HEK293 (cell line): ENCODE results near the gene MTUS2.

Experiments
- MZF1 ChIP-seq: fragments of 450-650 bp; formaldehyde crosslinking; IDR thresholded peaks from 2 replicates; pipeline ENCODE4 v1.5.1; 2017; ENCODE audit warnings: missing biosample characterization, missing genetic modification characterization, borderline replicate concordance
- YY1 ChIP-seq: fragments of 450-650 bp; formaldehyde crosslinking; IDR thresholded peaks from 2 replicates; pipeline ENCODE4 v1.5.1; 2018; ENCODE audit warnings: missing biosample characterization, missing genetic modification characterization
- ZBTB1 ChIP-seq: fragments of 450-650 bp; formaldehyde crosslinking; IDR thresholded peaks from 2 replicates; pipeline ENCODE4 v1.5.1; 2016; ENCODE audit warnings: missing biosample characterization, missing genetic modification characterization
- ZNF202 ChIP-seq: fragments of 450-650 bp; formaldehyde crosslinking; IDR thresholded peaks from 2 replicates; pipeline ENCODE4 v1.5.1; 2016; ENCODE audit warnings: missing biosample characterization, missing genetic modification characterization, borderline replicate concordance
- ZNF23 ChIP-seq: fragments of 450-650 bp; formaldehyde crosslinking; IDR thresholded peaks from 2 replicates; pipeline ENCODE4 v1.5.1; 2016; ENCODE audit warnings: missing biosample characterization, missing genetic modification characterization, borderline replicate concordance
- ZNF248 ChIP-seq: fragments of 450-650 bp; formaldehyde crosslinking; IDR thresholded peaks from 2 replicates; pipeline ENCODE4 v1.5.1; 2017; ENCODE audit warnings: missing biosample characterization, missing genetic modification characterization
- ZNF560 ChIP-seq: fragments of 450-650 bp; formaldehyde crosslinking; IDR thresholded peaks from 2 replicates; pipeline ENCODE4 v1.5.1; 2017; ENCODE audit warnings: missing biosample characterization, missing genetic modification characterization, borderline replicate concordance
- ZNF596 ChIP-seq: fragments of 450-650 bp; IDR thresholded peaks from 2 replicates; pipeline ENCODE4 v1.5.0; 2018; ENCODE audit warnings: missing biosample characterization, mild to moderate bottlenecking, missing genetic modification characterization, moderate library complexity
- TF ChIP-seq, protein P1 (sequence below): fragments of 450-650 bp; formaldehyde crosslinking; IDR thresholded peaks from 2 replicates; pipeline ENCODE4 v1.5.1; 2016; ENCODE audit warnings: missing biosample characterization, missing genetic modification characterization
- TF ChIP-seq, protein P2 (sequence below): fragments of 450-650 bp; formaldehyde crosslinking; IDR thresholded peaks from 2 replicates; pipeline ENCODE4 v1.5.1; 2016; ENCODE audit warnings: missing biosample characterization, missing genetic modification characterization
- TF ChIP-seq, protein P3 (sequence below): sonication (generic); formaldehyde crosslinking; IDR thresholded peaks from 2 replicates; pipeline ENCODE4 v1.8.1; 2022; ENCODE audit warnings: mild to moderate bottlenecking, moderate library complexity, missing genetic modification reagents

DNA sequence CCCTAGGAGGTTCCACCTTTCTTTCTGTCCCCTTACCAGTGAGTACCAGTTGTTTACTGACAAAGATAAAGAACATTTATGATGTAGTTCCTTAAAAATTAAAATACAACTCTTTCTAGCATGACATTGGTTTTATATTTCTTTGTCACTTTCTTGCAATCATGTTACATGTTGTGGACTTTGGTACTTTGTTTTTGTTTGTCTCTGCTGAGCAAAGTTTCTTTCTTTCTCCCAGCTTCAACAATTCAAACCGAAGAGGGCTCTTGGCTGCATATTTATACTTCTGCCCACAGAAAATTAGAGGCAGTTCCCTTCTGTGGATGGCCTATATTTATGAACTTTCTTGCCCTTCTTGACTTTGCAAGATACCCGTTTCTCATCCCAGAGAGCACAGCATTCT lies 201.2 kb downstream of the MTUS2 start:
- no peak for TF ChIP-seq YY1
- TF ChIP-seq, protein P1, sequence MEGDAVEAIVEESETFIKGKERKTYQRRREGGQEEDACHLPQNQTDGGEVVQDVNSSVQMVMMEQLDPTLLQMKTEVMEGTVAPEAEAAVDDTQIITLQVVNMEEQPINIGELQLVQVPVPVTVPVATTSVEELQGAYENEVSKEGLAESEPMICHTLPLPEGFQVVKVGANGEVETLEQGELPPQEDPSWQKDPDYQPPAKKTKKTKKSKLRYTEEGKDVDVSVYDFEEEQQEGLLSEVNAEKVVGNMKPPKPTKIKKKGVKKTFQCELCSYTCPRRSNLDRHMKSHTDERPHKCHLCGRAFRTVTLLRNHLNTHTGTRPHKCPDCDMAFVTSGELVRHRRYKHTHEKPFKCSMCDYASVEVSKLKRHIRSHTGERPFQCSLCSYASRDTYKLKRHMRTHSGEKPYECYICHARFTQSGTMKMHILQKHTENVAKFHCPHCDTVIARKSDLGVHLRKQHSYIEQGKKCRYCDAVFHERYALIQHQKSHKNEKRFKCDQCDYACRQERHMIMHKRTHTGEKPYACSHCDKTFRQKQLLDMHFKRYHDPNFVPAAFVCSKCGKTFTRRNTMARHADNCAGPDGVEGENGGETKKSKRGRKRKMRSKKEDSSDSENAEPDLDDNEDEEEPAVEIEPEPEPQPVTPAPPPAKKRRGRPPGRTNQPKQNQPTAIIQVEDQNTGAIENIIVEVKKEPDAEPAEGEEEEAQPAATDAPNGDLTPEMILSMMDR, result no peak
- TF ChIP-seq ZNF202, result no peak
- TF ChIP-seq ZBTB1 (tag by site-specific recombination), result no peak
- TF ChIP-seq ZNF560 (tag by site-specific recombination), result no peak
- no peak for TF ChIP-seq ZNF248
- no peak for TF ChIP-seq MZF1 (tag by site-specific recombination)
- no peak for TF ChIP-seq ZNF596 (tag by site-specific recombination)
- TF ChIP-seq, protein P2, sequence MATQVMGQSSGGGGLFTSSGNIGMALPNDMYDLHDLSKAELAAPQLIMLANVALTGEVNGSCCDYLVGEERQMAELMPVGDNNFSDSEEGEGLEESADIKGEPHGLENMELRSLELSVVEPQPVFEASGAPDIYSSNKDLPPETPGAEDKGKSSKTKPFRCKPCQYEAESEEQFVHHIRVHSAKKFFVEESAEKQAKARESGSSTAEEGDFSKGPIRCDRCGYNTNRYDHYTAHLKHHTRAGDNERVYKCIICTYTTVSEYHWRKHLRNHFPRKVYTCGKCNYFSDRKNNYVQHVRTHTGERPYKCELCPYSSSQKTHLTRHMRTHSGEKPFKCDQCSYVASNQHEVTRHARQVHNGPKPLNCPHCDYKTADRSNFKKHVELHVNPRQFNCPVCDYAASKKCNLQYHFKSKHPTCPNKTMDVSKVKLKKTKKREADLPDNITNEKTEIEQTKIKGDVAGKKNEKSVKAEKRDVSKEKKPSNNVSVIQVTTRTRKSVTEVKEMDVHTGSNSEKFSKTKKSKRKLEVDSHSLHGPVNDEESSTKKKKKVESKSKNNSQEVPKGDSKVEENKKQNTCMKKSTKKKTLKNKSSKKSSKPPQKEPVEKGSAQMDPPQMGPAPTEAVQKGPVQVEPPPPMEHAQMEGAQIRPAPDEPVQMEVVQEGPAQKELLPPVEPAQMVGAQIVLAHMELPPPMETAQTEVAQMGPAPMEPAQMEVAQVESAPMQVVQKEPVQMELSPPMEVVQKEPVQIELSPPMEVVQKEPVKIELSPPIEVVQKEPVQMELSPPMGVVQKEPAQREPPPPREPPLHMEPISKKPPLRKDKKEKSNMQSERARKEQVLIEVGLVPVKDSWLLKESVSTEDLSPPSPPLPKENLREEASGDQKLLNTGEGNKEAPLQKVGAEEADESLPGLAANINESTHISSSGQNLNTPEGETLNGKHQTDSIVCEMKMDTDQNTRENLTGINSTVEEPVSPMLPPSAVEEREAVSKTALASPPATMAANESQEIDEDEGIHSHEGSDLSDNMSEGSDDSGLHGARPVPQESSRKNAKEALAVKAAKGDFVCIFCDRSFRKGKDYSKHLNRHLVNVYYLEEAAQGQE (tag by site-specific recombination), result no peak
- TF ChIP-seq ZNF23 (tag by site-specific recombination), result no peak
- TF ChIP-seq, protein P3, sequence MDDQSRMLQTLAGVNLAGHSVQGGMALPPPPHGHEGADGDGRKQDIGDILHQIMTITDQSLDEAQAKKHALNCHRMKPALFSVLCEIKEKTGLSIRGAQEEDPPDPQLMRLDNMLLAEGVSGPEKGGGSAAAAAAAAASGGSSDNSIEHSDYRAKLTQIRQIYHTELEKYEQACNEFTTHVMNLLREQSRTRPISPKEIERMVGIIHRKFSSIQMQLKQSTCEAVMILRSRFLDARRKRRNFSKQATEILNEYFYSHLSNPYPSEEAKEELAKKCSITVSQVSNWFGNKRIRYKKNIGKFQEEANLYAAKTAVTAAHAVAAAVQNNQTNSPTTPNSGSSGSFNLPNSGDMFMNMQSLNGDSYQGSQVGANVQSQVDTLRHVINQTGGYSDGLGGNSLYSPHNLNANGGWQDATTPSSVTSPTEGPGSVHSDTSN (CRISPR knock-in tag), result no peak
